GM10248 (cell line): ENCODE measurements around the gene RELB.

Experiments
- CTCF ChIA-PET: fragments of 300-600 bp; sonication (Branson Sonifier 250); formaldehyde crosslinking; extraction: SDS; loops from one replicate; lab custom pipeline; 2021; ENCODE audit warnings: antibody characterized with exemption; lab: Yijun Ruan, JAX
- POLR2A ChIA-PET: fragments of 350-650 bp; sonication (Branson Sonifier 250); formaldehyde crosslinking; extraction: SDS; loops from one replicate; lab custom pipeline; 2020; ENCODE audit warnings: antibody characterized with exemption; lab: Yijun Ruan, JAX
- DNase-seq: peaks from one replicate; pipeline ENCODE4 v3.0.0; 2012; ENCODE audit errors: extremely low spot score
- CTCF ChIP-seq: IDR thresholded peaks from 2 replicates; pipeline ENCODE4 v1.5.1; 2012; ENCODE audit warnings: mild to moderate bottlenecking, low read depth; ENCODE audit errors: extremely low read depth, missing control alignments, control extremely low read depth

Gene RELB

GRCh38 chr19:45001087-45001739, at the start of gene RELB:
RELB (plus strand) TSS chr19:45001464; CDS start chr19:45001580, 116 bp downstream.
- TF ChIP-seq CTCF = no peak
- ChIA-PET POLR2A (interaction anchor here (0.6 to 1.2 kb wide), 9 partner anchors 9 to 316 kb away, joined by 3 to 7 read pairs (median 3); partner anchors contain the start of gene NKPD1), CTCF (interaction anchor here (1.0 to 3.8 kb wide), 8 partner anchors 12 to 59 kb away, joined by 3 to 28 read pairs (median 4); partner anchors contain the start of gene CLASRP)

GRCh38 chr19:44954278-44954648, 47.0 kb upstream of the RELB start:
- peak; percentile 16 for DNase-seq
- ChIA-PET CTCF (interaction anchor here (0.8 to 11.1 kb wide), 6 partner anchors 8 to 230 kb away, joined by 3 to 95 read pairs (median 4); partner anchors contain the start of genes APOE and GEMIN7), POLR2A (no interaction called here)
- TF ChIP-seq CTCF = no peak

More at GRCh38 chr19:45001087-45001739, at the start of gene RELB:
- DNase-seq = peak; percentile 98

DNA sequence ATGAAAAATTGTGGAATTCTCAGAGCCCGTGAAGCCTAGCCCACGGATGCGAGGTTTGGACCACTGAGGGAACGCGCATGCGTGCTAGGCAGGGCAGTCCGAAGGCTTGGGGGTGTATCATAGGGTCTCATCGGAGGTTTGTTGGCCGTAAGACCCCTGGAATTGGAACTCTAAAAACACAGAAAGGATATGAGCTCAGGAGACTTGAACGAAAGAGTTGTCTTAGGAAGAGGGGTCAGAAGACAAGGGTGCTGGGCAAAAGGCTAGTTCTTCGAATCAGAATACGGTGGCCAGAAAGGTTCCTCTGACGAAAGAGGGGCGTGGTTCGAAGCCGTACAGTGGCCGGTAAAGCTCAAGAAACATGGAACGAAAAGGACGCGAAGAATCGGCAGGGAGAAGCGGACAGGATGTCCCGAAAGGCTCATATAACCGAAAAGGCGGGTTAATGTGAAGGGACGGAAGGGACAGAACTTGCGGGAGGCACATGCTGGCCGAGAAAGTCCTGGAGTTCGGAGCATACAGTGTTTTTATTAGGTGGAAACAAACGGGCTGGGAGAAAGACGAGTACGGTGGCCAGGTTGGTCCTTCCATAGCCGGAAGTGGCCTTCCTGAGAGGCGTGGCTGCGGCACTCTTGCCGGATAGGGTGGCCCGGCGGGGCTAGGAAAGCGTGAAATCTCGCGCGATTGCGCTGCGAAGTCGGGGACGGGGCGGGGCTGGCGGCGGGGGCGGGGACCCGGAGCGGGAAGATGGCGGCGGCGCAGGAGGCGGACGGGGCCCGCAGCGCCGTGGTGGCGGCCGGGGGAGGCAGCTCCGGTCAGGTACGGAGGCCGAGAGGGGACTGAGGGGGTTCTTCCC, 46.4 kb upstream of the RELB start, which contains the start of gene CLPTM1:
Gene CLPTM1 (plus strand): TSS at position 732 of the 856 bp plus-strand sequence. CDS start 16 bp downstream, at position 748.
- CTCF ChIA-PET = interaction anchor here (1.2 to 11.1 kb wide), 6 partner anchors 8 to 231 kb away, joined by 3 to 95 read pairs (median 4); partner anchors contain the start of gene APOE
- no peak for TF ChIP-seq CTCF
- peak; percentile 98 for DNase-seq
- POLR2A ChIA-PET = no interaction called here

DNA sequence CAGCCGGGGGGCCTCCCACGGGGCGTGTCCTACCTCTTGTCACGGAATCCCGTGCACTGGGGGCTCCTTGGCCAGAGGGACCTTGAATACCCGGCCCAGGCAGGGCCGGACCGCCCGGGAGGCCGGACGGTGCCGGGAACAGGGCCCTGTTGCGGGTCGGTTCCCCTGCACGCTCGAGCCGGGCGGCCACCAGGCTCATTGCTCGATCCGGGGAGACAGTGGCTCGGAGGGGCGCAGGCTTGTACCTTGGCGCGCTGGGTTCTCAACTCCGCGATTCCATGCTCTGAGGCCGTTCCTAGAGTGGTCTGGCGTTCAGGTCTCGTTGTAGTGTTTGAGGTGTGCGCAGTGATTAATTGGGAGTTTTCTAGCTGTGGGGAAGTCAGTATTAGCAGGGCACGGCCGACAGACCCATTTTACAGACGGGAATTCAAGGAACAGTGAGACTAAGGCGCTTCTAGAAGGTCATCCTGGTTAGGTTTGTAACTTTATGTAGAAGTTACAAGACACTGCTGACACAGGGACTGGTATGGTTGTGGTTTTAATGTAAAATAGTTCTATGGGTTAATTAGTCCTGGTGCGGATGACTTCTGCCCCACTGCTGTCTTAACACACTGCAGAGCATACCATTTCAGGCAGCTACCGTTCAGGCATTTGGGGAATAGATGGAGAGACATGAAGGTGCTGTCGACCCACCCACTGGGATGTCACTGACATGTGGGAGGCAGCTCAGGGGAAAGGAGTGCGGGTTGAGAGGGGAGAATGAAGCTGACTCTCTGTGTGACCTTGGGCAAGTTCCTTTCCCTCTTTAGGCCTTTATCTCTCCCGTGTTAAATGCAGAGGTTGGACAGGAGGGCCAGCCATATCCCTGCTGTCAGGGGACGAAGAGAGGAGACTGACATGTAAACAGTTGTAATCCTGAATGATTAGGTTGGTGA, 45.5 kb upstream of the RELB start:
- no peak for DNase-seq
- ChIA-PET CTCF (interaction anchor here (0.9 to 11.1 kb wide), 6 partner anchors 27 to 232 kb away, joined by 3 to 95 read pairs (median 4); partner anchors contain the start of gene APOE), POLR2A (no interaction called here)

DNA sequence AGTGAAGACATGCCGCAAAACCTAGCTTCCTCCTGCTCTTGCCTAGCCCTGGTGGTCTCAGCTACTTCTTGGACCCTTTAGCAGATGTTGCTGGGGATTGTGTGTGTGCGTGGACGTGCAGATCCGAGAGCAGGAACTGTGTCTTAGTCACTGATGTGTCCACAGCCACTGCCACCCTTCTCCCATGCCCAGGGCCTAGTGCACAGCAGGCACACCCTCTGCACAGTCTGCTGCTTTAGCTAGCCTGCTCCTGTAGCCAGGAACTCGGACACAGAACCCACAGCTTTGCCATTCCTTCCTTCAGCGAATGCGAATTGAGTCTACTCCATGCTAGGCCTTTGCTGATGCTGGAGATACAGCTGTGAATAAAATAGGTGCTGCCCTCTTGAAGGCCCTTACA, 43.7 kb upstream of the RELB start:
- no peak for DNase-seq
- no peak for TF ChIP-seq CTCF
- CTCF ChIA-PET = interaction anchor here (0.8 to 11.1 kb wide), 8 partner anchors 8 to 107 kb away, joined by 3 to 95 read pairs (median 3); partner anchors contain the start of gene APOE
- POLR2A ChIA-PET = no interaction called here

More for the DNA sequence above, 45.5 kb upstream of the RELB start:
- no peak for TF ChIP-seq CTCF
